WERI-Rb-1 (cell line): ENCODE results near the gene C5.

Experiments used
- DNase-seq: peaks from one replicate; pipeline ENCODE4 v3.0.0-alpha.2; 2020
- H3K27ac ChIP-seq: fragments of 250-450 bp; sonication (Bioruptor Pico); 2 replicates; pipeline ENCODE4 v1.5.1; 2020; ENCODE audit warnings: mild to moderate bottlenecking, moderate library complexity
- H3K27me3 ChIP-seq: fragments of 250-450 bp; sonication (Bioruptor Pico); 2 replicates; pipeline ENCODE4 v1.5.1; 2021; ENCODE audit warnings: mild to moderate bottlenecking, low read depth, moderate library complexity; ENCODE audit not compliant: insufficient read depth, severe bottlenecking
- H3K36me3 ChIP-seq: fragments of 250-450 bp; sonication (Bioruptor Pico); 2 replicates; pipeline ENCODE4 v1.5.1; 2020; ENCODE audit warnings: mild to moderate bottlenecking, moderate library complexity
- H3K4me3 ChIP-seq: 2 replicates; pipeline ENCODE4 v1.5.1; 2011; ENCODE audit warnings: low read depth, mild to moderate bottlenecking, control low read depth, low read length
- H3K9me3 ChIP-seq: fragments of 250-450 bp; sonication (Bioruptor Pico); 2 replicates; pipeline ENCODE4 v1.5.1; 2021; ENCODE audit warnings: mild to moderate bottlenecking, moderate library complexity; ENCODE audit not compliant: severe bottlenecking
- TF ChIP-seq, protein P1 (sequence below): IDR thresholded peaks from 2 replicates; pipeline ENCODE4 v1.5.1; 2011; ENCODE audit warnings: low read depth, mild to moderate bottlenecking, control low read depth, inconsistent platforms, low read length

The C5 gene

DNA sequence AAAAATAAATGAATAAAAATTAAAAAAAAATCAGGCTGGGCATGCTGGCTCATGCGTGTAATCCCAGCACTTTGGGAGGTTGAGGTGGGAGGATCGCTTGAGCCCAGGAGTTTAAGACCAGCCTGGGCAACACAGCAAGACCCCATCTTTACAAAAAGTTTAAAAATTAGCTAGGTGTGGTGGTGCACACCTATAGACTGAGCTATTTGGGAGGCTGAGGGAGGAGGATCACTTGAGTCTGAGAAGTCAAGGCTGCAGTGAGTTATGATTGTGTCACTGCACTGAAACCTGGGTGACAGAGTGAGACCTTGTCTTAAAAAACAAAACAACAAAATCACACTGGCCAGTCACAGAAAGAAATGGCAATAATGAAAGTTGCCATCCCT, 21.3 kb upstream of the C5 start:
- Histone ChIP-seq H3K27ac (no peak overlapping the region), H3K9me3 (peaks cover 9% of the 10 kb centered on the region), H3K36me3 (peaks cover 5% of the 10 kb centered on the region; the same call in 1 of the 2 replicates), H3K4me3 (no peak overlapping the region), H3K27me3 (no peaks in the 10 kb centered on the region)
- no peak for DNase-seq
- TF ChIP-seq, protein P1, sequence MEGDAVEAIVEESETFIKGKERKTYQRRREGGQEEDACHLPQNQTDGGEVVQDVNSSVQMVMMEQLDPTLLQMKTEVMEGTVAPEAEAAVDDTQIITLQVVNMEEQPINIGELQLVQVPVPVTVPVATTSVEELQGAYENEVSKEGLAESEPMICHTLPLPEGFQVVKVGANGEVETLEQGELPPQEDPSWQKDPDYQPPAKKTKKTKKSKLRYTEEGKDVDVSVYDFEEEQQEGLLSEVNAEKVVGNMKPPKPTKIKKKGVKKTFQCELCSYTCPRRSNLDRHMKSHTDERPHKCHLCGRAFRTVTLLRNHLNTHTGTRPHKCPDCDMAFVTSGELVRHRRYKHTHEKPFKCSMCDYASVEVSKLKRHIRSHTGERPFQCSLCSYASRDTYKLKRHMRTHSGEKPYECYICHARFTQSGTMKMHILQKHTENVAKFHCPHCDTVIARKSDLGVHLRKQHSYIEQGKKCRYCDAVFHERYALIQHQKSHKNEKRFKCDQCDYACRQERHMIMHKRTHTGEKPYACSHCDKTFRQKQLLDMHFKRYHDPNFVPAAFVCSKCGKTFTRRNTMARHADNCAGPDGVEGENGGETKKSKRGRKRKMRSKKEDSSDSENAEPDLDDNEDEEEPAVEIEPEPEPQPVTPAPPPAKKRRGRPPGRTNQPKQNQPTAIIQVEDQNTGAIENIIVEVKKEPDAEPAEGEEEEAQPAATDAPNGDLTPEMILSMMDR, result no peak

DNA sequence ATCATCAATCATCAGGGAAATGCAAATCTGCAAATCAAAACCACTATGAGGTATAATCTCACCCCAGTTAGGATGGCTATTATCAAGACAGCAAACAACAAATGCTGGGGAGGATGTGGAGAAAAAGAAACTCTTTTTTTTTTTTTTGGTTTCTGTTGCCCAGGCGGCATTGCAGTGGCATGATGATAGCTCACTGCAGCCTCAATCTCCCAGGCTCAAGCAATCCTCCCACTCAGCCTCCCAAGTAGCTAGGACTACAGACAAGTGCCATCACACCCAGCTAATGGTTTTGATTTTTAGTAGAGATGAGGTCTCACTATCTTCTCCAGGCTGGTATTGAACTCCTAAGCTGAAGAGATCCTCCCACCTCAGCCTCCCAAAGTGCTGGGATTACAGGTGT, 19.3 kb upstream of the C5 start:
- no peak for DNase-seq
- Histone ChIP-seq H3K27me3 (no peaks in the 10 kb centered on the region), H3K36me3 (no peaks in the 10 kb centered on the region), H3K27ac (no peak overlapping the region), H3K9me3 (peaks cover 9% of the 10 kb centered on the region), H3K4me3 (no peak overlapping the region)
- TF ChIP-seq, protein P1, result no peak

DNA sequence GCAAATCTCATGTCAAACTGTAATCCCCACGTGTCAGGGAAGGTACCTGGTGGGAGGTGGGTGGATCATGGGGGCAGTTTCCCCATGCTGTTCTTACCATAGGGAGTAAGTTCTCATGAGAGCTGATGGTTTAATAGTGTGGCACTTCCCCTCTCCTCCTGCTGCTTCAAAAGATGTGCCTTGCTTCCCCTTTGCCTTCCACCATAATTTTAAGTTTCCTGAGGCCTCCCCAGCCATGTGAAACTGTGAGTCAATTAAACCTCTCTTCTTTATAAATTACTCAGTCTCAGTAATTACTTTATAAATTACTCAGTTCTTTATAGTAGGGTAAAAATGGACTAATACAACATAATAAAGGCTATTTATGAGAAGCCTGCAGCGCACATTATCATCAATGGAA, 17.6 kb upstream of the C5 start:
- Histone ChIP-seq H3K27me3 (no peaks in the 10 kb centered on the region), H3K9me3 (peaks cover 9% of the 10 kb centered on the region), H3K4me3 (no peak overlapping the region), H3K27ac (no peak overlapping the region), H3K36me3 (no peaks in the 10 kb centered on the region)
- DNase-seq, result no peak
- TF ChIP-seq, protein P1, result no peak

DNA sequence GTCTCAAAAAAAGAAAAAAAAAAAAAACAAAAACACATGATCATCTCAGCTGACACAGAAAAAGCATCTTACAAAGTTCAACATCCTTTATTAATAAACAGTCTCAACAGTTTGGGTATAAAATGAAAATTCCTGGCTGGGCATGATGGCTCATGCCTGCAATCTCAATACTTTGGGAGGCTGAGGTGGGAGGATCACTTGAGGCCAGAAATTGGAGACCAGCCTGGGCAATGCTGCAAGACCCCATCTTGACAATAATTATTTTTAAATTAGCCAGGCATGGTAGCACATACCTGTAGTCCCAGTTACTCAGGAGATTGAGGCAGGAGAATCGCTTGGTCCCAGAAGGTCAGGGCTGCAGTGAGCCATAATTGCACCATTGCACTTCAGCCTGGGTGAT, 16.8 kb upstream of the C5 start:
- H3K27me3 ChIP-seq, result no peaks in the 10 kb centered on the region
- H3K9me3 ChIP-seq, result peaks cover 9% of the 10 kb centered on the region
- DNase-seq, result no peak
- no peak overlapping the region for H3K27ac ChIP-seq
- TF ChIP-seq, protein P1, result no peak
- H3K4me3 ChIP-seq, result no peak overlapping the region
- H3K36me3 ChIP-seq, result no peaks in the 10 kb centered on the region

DNA sequence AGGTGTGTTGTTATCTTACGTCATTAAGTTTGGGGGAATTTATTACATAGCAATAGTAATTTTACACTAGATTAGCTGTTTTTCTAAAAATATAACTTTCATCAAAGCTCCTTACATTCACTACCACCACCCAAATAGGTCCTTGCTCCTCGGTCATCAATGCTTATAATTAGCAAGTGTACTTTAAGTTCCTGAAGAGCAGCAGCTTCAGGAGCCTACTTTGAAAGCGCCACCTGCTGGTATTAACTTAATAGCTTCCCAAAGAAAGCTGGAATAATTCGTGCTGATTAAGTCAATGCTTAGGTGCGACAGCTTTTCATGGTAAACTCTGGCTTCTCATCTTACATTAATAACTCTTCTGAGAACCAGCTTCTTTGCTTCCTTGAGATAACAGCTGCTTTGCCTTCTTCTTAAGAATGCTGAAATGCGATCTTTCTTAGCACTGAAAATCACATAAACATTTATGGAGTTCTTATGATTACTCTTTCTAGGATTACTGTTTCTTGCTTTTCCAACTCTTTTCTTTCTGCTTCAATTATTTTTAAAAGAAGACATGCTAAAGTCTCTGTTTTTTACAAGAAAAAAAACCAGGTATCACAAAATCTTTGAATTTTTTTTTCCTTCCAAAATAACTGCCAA, 10.0 kb upstream of the C5 start:
- TF ChIP-seq, protein P1, result peak; percentile 71
- peak; percentile 61 for DNase-seq

DNA sequence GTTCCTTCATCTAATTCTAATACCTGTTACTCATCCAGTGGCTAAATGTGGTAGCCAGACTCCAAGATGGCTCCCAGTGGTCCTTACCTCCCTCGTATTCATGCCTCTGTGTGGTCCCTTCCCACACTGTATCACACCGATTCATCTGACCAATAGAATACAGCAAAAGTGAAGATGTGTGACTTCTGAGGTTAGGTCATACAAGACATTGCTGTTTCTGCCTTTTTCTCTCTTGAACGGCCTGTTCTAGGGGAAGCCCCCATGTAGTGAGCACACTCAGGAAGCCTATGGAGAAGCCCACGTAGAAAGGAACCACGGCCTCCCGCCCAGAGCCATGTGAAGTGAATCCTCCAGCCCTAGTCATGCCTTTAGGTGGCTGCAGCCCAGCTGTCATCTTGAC, 9.4 kb upstream of the C5 start:
- Histone ChIP-seq H3K27ac (no peak overlapping the region), H3K4me3 (no peak overlapping the region), H3K36me3 (no peaks in the 10 kb centered on the region), H3K27me3 (no peaks in the 10 kb centered on the region), H3K9me3 (peaks cover 6% of the 10 kb centered on the region)
- no peak for DNase-seq
- TF ChIP-seq, protein P1, result no peak

More for the DNA sequence above, 10.0 kb upstream of the C5 start:
- no peak overlapping the region for H3K4me3 ChIP-seq
- H3K27me3 ChIP-seq, result no peaks in the 10 kb centered on the region
- H3K27ac ChIP-seq, result no peak overlapping the region
- H3K9me3 ChIP-seq, result peaks cover 6% of the 10 kb centered on the region
- H3K36me3 ChIP-seq, result no peaks in the 10 kb centered on the region
